ENCODE results near the gene INAFM1. TPM values are rescaled to one million over a fixed set of nuclear protein-coding genes. Genes with fewer than 3 reads are reported as not detected.

INAFM1 gene
- total and polyA plus RNA-seq, 9 of the 15 experiments (the other 6 are each of a cell fraction or from before 2014, with no cell fraction given), result 0.71 to 30.9 (median 3.1) TPM

DNA sequence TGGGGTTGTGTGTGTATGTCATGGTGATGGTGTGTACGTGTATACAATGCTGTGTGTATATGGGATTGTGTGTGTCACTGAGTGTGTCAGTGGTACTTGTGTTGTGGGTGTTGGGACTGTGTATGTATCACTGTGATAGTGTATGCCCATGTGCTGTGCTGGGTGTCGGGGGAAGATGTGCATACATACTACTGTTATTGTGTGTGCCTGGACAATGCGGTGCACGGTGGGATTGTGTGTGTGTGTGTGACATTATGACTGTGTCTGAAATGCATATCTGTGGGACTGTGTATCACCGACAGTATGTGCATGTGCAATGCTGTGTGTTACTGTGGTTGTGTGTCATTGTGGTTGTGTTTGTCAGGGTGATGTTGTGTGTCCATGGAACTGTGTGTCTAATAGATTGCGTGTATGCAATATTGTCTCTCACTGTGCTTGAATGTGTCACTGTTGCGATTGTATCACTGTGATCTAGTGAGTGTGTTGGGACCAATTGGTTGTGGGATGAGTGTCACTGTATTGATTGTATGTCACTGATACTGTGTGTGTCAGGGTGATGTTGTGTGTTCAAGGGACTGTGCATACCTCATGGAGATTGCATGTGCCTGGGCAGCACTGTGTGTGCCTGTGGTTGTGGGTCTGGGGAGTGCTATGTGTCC lies 32.6 kb upstream of the INAFM1 start (continued):
- TF ChIP-seq, protein P1, sequence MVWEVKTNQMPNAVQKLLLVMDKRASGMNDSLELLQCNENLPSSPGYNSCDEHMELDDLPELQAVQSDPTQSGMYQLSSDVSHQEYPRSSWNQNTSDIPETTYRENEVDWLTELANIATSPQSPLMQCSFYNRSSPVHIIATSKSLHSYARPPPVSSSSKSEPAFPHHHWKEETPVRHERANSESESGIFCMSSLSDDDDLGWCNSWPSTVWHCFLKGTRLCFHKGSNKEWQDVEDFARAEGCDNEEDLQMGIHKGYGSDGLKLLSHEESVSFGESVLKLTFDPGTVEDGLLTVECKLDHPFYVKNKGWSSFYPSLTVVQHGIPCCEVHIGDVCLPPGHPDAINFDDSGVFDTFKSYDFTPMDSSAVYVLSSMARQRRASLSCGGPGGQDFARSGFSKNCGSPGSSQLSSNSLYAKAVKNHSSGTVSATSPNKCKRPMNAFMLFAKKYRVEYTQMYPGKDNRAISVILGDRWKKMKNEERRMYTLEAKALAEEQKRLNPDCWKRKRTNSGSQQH (CRISPR knock-in tag; IDR thresholded peaks at IDR 0.05), result peak; percentile 32; the same call in 1 of the 2 replicates
- TF ChIP-seq, protein P2, sequence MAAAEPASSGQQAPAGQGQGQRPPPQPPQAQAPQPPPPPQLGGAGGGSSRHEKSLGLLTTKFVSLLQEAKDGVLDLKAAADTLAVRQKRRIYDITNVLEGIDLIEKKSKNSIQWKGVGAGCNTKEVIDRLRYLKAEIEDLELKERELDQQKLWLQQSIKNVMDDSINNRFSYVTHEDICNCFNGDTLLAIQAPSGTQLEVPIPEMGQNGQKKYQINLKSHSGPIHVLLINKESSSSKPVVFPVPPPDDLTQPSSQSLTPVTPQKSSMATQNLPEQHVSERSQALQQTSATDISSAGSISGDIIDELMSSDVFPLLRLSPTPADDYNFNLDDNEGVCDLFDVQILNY (CRISPR knock-in tag; IDR thresholded peaks at IDR 0.05), result no peak
- TF ChIP-seq RBM22 (IDR thresholded peaks at IDR 0.05; ENCODE audit: low read depth, low read length, poor library complexity, severe bottlenecking), result no peak
- TF ChIP-seq ARID2 (IDR thresholded peaks at IDR 0.05), result no peak; the same call in 1 of the 2 replicates

DNA sequence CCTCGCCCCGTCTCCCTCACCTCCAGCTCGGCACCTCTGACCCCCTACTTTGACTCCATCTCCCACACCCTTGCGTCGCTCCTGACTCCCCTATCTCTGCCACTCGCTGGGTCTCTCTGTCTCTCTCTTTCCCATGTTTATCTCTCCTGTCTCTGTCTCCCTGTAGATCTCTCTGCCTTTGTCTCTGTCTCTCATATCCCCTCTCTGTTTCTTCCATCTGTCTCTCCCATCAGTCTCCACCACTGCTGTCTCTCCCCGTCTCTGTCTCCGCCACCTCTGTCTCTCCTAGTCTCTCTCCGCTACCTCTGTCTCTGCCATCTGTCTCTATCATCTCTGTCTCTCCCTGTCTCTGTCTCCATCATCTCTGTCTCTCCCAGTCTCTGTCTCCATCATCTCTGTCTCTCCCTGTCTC lies 31.3 kb upstream of the INAFM1 start:
- Histone ChIP-seq H3K4me1 (replicated peaks in 1 of 2; ENCODE audit: control insufficient read depth in 2 of 2, insufficient read depth in 2 of 2, low read length in 2 of 2) (peaks cover 35 to 50% of the 10 kb centered on the region in 2 experiments), H3K9me1 (ENCODE audit: control insufficient read depth, insufficient read depth, low read length) (no peaks in the 10 kb centered on the region), H3K4me3 (peak overlapping the region; percentile 44), H3K9me3 (replicated peaks; ENCODE audit: control insufficient read depth, insufficient read depth, low read depth, low read length) (no peaks in the 10 kb centered on the region; the same call in 1 of the 2 replicates), H3K36me3 (ENCODE audit: control insufficient read depth, insufficient read depth, low read length) (no peaks in the 10 kb centered on the region), H3K4me2 (ENCODE audit: insufficient read depth, low read length) (peak overlapping the region; percentile 93), H4K20me1 (replicated peaks; ENCODE audit: control insufficient read depth, insufficient read depth, low read length) (no peaks in the 10 kb centered on the region), H2AFZ (ENCODE audit: low read depth, low read length) (peak overlapping the region; percentile 88), H3K27me3 (ENCODE audit: control insufficient read depth in 2 of 2, insufficient read depth in 2 of 2, low read length in 2 of 2) (no peaks in the 10 kb centered on the region), H3K79me2 (ENCODE audit: control insufficient read depth, insufficient read depth, low read length) (no peaks in the 10 kb centered on the region; the same call in 2 of the 3 replicates), H3K9ac (ENCODE audit: insufficient read depth in 1 of 2, low read depth in 2 of 2, low read length in 2 of 2) (peak overlapping the region; percentile 78 to 88; a peak in 3 of 4 replicates), H3K27ac (ENCODE audit: extremely low read depth, low read depth, low read length) (peak overlapping the region; percentile 97)
- in situ Hi-C loops (cut with MboI) (loop anchor here (10.0 kb wide), 1 partner anchor 389 kb away; the partner anchor contains the start of gene AP2S1), intact Hi-C loops (cut with micrococcal nuclease) (loop anchor here (5.0 to 10.0 kb wide), 3 partner anchors 91 to 379 kb away; partner anchors contain the start of gene ARHGAP35)
- BruUV-seq (replicated peaks), result TSS peak; percentile 90
- 2% methylated on average over 6 of the region's 9 CpGs for WGBS (ENCODE audit: insufficient coverage, low coverage, missing lambda C conversion rate)
- peak; percentile 51 for ATAC-seq
- DNase-seq (ENCODE audit: extremely low read depth in 1 of 4, low spot score in 3 of 4), result no peak
- ChIA-PET POLR2A (interaction anchor here (0.6 to 5.2 kb wide), 17 partner anchors 9 to 455 kb away, joined by 3 to 112 read pairs (median 4); partner anchors contain the start of genes CCDC9, SLC1A5 and ZC3H4), CTCF (ENCODE audit: low intra/inter-chr PET ratio) (interaction anchor here (0.7 to 2.0 kb wide), 5 partner anchors 13 to 470 kb away, joined by 3 to 20 read pairs (median 4); partner anchors contain the start of genes CCDC9 and EHD2)
- no peak for FAIRE-seq
- no peak for TF ChIP-seq ZNF239 (CRISPR knock-in tag; IDR thresholded peaks at IDR 0.05)
- TF ChIP-seq SAFB2 (IDR thresholded peaks at IDR 0.05; ENCODE audit: borderline replicate concordance, low read depth, low read length, severe bottlenecking), result no peak
- TF ChIP-seq, protein P3, sequence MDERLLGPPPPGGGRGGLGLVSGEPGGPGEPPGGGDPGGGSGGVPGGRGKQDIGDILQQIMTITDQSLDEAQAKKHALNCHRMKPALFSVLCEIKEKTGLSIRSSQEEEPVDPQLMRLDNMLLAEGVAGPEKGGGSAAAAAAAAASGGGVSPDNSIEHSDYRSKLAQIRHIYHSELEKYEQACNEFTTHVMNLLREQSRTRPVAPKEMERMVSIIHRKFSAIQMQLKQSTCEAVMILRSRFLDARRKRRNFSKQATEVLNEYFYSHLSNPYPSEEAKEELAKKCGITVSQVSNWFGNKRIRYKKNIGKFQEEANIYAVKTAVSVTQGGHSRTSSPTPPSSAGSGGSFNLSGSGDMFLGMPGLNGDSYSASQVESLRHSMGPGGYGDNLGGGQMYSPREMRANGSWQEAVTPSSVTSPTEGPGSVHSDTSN (CRISPR knock-in tag; IDR thresholded peaks at IDR 0.05; ENCODE audit: low read depth), result no peak
- TF ChIP-seq, protein P3 (tag; conservative IDR thresholded peaks at IDR 0.05; ENCODE audit: low read depth), result no peak
- peak; percentile 75; the same call in 1 of the 2 replicates for TF ChIP-seq SNIP1 (IDR thresholded peaks at IDR 0.05; ENCODE audit: low read depth)
- TF ChIP-seq, protein P4, sequence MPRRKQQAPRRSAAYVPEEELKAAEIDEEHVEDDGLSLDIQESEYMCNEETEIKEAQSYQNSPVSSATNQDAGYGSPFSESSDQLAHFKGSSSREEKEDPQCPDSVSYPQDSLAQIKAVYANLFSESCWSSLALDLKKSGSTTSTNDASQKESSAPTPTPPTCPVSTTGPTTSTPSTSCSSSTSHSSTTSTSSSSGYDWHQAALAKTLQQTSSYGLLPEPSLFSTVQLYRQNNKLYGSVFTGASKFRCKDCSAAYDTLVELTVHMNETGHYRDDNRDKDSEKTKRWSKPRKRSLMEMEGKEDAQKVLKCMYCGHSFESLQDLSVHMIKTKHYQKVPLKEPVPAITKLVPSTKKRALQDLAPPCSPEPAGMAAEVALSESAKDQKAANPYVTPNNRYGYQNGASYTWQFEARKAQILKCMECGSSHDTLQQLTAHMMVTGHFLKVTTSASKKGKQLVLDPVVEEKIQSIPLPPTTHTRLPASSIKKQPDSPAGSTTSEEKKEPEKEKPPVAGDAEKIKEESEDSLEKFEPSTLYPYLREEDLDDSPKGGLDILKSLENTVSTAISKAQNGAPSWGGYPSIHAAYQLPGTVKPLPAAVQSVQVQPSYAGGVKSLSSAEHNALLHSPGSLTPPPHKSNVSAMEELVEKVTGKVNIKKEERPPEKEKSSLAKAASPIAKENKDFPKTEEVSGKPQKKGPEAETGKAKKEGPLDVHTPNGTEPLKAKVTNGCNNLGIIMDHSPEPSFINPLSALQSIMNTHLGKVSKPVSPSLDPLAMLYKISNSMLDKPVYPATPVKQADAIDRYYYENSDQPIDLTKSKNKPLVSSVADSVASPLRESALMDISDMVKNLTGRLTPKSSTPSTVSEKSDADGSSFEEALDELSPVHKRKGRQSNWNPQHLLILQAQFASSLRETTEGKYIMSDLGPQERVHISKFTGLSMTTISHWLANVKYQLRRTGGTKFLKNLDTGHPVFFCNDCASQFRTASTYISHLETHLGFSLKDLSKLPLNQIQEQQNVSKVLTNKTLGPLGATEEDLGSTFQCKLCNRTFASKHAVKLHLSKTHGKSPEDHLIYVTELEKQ (CRISPR knock-in tag; IDR thresholded peaks at IDR 0.05), result no peak

Data from K562 (cell line).